Measurements from ENCODE around the gene CCDC3.
"Not testable (repeated sequence)": the region's sequence is repeated elsewhere in the genome, so short reads cannot be mapped to it uniquely, and the experiment has no call there.

The CCDC3 gene

GRCh38 chr10:12999849-13000248 is 1.7 kb downstream of the CCDC3 start:
- DNase-seq, result no peak

DNA sequence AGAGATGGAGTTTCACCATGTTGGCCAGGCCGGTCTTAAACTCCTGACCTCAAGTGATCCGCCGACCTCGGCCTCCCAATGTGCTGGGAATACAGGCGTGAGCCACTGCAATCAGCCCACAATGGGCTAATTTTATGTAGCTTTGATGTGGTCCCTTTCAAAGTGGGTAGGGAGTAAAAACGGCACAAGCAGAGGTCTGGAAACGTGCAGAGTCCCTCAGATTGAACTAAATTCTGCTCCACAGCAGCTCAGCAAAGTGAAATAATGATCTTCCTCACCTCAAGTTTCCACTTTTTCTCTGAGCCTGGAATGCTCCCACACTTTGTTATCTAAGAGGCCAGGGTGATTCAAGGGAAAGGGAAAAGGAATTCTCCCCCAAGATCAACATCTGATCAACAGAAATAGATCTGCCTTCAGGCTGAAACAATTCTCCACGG is 6.1 kb downstream of the CCDC3 start:
- DNase-seq, result no peak

DNA sequence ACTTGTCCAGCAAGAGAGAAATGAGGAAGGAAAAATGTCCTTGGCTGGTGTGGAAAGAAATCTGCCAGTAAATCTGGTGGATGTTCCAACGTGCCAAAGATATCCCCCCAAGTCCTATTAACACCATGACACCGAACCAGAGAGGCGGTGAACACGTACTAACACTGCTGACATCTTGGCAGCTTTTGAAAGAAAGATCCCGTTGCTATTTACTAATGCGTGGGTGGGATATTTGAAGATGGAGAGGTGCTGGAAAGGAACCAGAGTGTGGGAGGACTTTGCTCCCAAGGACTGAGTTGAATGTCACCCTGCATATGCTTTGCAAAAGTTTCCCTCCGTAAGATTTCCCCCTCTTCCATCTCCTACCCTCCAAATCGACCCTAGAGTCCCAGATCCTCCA is 7.9 kb downstream of the CCDC3 start:
- no peak for DNase-seq

- no peak for DNase-seq
Observed at GRCh38 chr10:12985347-12985746, 16.2 kb downstream of the CCDC3 start.

DNA sequence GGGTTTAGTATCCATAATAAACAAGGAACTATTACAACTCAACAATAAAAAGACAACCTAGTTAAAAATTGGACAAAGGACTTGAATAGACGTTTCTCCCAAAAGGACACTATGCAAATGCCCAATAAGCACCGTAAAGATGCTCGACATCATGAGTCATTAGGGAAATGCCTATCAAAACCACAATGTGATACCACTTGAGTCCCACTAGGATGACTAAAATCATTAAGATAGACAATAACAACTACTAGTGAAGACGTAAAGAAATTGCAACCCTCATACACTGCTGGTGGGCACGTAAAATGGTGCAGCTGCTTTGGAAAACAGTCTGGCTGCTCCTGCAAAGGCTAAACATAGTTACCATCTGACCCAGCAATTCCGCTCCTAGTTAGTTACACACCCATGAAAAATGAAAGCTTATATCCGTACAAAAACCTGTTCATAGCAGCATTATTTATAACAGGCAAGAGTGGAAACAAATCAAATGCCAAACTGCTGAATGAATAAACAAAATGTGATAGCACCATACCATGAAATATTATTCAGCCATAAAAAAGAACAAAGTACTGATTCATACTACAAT is 17.3 kb downstream of the CCDC3 start:
- DNase-seq, result no peak

GRCh38 chr10:12983568-12983967 is 17.9 kb downstream of the CCDC3 start:
- DNase-seq, result not testable (repeated sequence)

GRCh38 chr10:12981570-12981969 is 19.9 kb downstream of the CCDC3 start:
- no peak for DNase-seq

DNA sequence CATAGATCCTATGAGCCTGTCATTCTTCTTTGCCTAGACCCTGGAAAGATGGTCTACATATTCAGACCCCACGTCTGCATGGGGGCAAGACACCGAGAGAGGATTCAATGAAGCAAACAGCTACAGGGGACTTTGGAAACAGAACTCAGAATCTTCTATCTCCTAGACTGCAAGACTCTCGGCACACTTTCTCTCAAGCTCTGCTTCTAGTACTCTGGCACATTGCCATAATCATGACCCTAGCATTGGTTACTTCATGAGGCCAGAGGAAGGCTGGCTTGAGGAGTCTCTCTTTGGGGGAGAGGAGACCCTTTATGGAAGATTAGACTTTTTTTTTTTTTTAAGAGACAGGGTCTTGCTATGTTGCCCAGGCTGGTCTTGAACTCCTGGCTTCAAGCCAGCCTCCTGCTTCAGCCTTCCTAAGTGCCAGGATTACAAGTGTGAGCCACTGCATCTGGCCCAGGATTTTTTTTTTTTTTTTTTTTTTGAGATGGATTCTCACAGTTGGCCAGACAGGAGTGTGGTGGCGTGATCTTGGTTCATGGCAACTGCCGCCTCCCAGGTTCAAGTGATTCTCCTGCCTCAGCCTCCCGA is 20.7 kb downstream of the CCDC3 start:
- no peak for DNase-seq

DNA sequence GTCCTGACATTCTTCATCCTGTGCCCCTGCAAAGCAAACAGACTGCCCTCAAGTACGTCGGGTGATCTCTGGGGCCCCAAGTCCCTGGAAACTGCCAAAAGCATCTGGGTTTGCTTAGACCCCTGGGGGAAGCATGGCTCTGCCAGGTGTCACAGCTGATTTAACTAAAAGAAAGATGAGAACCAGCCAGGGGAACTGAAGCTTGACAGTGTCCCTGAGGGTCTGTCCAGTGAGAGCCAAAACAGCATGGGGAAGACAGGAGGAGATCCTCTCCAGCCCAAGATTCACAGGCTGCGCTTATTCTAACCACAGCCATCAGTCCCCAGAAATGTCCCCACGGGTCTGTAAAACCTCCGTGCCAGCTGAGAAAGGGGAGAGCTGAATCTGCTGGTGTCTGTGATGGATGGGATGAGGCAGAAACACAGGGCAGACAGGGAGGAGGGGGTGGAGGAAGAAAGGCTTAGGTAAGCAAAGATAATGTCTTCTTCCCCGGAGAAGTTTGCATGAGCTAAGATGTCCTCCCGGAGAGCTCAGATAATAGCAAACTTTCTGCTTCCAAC is 21.3 kb downstream of the CCDC3 start:
- DNase-seq, result no peak

GRCh38 chr10:12978891-12979290 is 22.6 kb downstream of the CCDC3 start:
- no peak for DNase-seq

DNA sequence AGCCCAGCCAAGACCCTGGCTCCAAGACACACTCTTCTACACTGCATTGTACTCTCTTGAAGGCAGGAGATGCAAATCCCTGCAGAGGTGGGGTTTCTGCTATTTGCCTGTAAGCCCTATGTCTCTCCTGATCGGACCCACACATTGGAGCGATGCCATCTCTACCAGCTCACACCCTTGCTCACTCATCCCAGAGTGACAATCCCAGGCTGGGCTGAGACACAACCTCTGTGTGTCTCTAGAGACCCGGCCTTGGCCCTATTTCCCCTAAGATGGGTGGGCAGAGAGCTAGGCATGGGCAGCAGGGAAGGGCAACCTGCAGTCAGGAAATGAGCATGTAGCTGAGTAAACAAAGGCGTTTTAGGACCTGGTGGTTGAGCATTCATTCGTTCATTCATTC is 25.6 kb downstream of the CCDC3 start:
- DNase-seq, result no peak

DNA sequence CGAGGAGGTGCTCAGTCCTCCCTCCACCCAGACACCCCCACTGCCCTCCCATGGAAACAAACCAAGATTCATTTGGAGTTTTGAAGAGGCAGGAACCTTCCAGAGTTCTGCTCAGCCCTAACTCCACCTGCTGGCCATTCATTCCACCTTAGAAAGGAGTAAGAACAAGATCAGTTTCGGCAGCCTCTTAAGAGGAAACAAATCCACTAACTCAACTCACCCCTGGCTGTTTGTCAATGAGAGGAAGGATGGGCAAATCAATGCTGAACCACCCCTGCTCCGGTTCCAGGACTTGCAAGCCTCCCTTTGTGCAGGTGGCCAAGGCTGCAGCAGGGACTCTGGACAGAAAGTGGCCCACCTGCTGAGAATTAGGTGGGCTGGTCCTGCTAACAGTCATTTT is 26.2 kb downstream of the CCDC3 start:
- DNase-seq, result no peak

- DNase-seq, result no peak
Observed at GRCh38 chr10:12974491-12975199, 26.9 kb downstream of the CCDC3 start.

- DNase-seq, result no peak
Observed at GRCh38 chr10:12974078-12974477, 27.4 kb downstream of the CCDC3 start.

GRCh38 chr10:12973149-12973718 is 28.3 kb downstream of the CCDC3 start:
- no peak for DNase-seq

GRCh38 chr10:12972146-12972545 is 29.4 kb downstream of the CCDC3 start:
- DNase-seq, result no peak

- no peak for DNase-seq
Observed at GRCh38 chr10:12971001-12971788, 30.3 kb downstream of the CCDC3 start.

- no peak for DNase-seq
Observed at GRCh38 chr10:12969951-12970350, 31.6 kb downstream of the CCDC3 start.

DNA sequence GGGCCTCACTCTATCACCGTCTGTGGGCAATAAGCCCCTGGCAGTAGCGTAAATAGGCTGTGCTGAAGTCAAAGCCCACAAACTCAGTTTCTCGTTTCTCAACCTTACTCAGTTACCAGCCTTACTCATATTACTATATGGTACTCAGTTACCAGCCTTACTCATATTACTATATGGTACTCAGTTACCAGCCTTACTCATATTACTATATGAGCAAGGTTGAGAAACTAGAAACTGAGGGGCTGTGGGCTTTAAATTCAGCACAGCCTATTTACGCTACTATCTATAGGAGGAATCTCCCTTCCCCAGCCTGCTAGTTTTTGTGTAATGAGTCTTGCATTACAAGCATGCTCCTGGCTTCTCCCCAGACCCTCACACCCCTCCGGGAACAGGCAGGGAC is 35.4 kb downstream of the CCDC3 start:
- no peak for DNase-seq

DNA sequence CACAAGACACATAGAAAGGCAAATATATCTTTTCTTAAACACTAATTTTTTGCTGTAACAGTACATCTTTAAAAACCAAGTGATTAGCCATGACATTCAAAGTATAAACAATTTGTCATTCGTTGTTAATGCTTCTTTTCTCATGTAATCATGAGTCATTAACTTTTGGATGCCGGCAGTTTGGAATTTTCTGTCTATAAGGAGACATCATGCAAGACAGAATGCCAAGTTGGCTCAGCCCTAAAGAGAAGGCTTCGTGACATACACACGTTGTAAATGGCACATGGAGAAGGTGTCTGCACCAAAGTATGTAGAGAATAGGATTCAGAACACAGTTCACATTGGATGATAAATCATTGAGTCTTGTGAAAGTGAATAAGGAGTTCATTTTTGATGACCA is 35.9 kb downstream of the CCDC3 start:
- DNase-seq, result no peak

DNA sequence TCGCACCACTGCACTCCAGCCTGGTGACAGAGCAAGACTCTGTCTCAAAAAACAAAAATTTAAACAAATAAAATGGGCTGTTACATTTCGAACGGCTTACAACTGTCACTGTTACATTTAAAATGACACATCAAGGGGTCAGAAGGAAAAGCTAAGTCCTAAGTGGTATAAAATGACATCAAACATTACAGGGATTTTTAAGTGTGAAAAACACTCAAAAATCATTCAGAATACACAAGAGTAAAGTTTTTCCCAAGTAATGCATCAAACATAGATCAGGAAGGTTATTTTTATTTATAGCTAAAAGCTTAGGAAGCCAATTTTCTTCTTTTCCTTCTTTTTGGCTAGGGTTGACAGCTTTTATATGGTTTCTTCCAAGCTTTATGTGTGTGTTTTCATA is 39.0 kb downstream of the CCDC3 start:
- DNase-seq, result no peak

- DNase-seq, result no peak
Observed at GRCh38 chr10:12961416-12962205, 39.9 kb downstream of the CCDC3 start.

Data from NCI-H1694 (cell line).